GM21529 (cell line): ENCODE results near the gene IFT80.

ENCODE experiments used
- ATAC-seq: cut with Tn5 transposase; IDR thresholded peaks from one replicate; pipeline ENCODE4 v1.9.1; 2021; ENCODE audit not compliant: unreplicated experiment

Gene IFT80

DNA sequence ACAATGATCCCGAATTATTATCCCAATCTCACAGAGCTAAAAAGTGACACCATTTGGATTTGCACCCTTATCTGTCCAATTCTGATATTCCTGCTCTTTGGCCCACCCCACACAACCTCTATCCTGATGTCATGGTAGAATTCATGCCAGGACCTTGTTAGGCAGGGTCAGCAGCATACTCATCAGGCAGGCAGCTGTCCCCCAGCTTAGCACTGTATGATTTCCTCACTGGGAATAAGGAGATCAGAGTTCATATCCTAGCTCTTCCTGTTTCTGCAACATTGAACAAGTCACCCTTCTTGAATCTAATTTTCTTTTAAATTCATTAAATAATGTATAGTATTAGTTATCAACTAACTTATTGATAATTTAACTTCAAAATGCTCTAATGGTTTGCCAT is 185.8 kb downstream of the IFT80 start:
- ATAC-seq: no peak

- no peak for ATAC-seq
These were observed 188.2 kb downstream of the IFT80 start for GRCh38 chr3:160210799-160211221.

- no peak for ATAC-seq
These were observed 188.7 kb downstream of the IFT80 start for GRCh38 chr3:160210341-160210740.
